NOMO-1 treated with DMSO at 0.1 percent for 48 hours (cell line): ENCODE results near the gene RAB11A.
A peak's percentile ranks its signal among the peaks of the same experiment; 100 is the strongest.
"Not testable (repeated sequence)": the region's sequence is repeated elsewhere in the genome, so short reads cannot be mapped to it uniquely, and the experiment has no call there.

Experiments
- DNase-seq: peaks from one replicate; lab custom pipeline; 2025; ENCODE audit not compliant: unreplicated experiment; lab: John Stamatoyannopoulos, UW

RAB11A gene

DNA sequence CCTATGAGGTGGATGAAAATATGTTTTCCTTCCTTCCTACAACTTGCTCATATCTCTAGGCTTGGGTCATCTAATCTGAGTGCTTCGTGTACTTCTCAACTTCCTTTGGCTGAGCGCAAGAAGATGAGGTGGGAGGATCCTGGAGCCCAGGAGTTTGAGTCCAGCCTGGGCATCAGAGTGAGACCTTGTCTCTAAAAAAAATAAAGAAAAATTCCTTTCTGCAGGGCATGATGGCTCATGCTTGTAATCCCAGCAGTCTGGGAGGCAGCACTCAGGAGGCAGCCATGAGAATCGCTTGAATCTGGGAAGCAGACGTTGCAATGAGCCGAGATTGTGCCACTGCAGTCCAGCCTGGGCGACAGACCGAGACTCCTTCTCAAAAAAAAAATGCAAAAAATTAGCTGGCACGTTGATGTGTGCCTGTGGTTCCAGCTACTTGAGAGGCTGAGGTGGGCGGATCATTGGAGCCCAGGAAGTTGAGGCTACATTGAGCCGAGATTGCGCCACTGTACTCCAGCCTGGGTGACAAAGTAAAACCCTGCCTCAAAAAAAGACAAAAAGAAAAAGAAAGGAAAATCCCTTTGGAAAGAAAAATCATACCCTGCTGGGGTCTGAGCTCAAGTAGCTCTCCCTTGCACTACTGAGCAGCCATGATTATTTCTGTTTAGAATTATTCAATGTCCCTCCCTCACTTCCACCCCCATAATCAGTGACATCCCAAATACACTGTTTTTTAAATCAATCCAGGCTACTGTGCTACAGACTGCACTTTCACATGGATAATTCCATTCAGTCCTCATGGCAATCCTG lies 28.0 kb upstream of the RAB11A start:
- no peak for DNase-seq

DNA sequence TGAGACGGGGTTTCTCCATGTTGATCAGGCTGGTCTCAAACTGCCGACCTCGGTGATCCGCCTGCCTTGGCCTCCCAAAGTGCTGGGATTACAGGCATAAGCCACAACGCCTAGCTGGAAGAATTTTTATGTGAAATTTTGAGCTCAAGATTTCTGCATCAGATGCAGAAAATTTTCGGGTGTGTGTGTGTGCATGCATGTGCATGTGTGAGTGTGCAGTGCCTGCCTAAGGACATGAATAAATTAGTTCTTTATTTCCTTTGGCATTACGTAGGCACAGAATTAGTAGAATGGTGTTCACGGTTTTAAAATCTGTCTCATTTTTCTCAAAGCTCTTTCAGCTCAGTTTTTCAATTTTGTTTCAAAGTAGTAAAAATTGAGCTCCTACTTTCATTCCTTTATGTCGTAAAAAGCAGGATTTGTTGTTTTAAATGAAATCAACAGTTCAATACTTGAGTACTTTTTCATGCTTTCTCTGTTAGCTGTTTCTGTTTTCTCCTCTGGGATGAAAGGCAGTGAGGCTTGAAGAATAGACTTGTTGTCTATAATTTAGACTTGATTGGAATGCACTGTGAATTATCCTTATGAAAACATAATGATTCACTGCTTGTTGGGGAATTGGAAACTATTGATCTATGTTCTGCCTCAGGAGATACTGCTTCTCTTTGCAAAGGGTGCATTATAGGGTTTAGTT lies 23.3 kb upstream of the RAB11A start:
- no peak for DNase-seq

DNA sequence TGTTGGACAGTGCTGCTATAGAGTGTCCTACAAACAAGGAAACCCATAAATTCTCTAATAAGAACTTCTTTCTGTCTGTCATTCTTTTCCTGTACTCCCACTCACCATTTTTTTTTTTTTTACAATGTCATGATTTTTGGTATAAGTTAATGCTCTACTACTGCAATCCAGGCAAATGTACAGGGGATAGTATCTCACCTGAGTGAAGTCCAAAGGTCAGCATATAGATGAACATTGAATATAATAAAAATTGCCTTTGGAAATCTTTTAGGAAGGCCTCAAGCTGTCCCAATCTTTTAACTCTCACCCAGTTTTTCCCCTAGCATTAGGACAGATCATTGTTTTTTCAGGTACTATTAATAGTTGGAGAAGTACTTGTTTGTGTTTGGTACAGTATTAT lies 21.3 kb upstream of the RAB11A start:
- DNase-seq = no peak

DNA sequence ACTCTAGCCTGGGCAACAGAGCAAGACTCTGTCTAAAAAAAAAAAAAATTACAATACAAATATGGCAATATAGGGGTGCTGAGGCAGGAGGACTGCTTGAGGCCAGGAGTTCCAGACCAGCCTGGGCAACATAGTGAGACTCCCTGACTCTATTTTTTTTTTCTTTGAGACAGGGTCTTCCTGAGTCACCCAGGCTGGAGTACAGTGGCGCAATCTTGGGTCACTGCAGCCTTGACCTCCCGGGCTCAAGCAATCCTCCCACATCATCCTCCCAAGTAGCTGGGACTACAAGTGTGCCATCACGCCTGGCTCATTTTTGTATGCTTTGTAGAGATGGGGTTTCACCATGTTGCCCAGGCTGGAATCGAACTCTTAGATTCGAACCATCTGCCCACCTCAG lies 17.3 kb upstream of the RAB11A start:
- DNase-seq = no peak

DNA sequence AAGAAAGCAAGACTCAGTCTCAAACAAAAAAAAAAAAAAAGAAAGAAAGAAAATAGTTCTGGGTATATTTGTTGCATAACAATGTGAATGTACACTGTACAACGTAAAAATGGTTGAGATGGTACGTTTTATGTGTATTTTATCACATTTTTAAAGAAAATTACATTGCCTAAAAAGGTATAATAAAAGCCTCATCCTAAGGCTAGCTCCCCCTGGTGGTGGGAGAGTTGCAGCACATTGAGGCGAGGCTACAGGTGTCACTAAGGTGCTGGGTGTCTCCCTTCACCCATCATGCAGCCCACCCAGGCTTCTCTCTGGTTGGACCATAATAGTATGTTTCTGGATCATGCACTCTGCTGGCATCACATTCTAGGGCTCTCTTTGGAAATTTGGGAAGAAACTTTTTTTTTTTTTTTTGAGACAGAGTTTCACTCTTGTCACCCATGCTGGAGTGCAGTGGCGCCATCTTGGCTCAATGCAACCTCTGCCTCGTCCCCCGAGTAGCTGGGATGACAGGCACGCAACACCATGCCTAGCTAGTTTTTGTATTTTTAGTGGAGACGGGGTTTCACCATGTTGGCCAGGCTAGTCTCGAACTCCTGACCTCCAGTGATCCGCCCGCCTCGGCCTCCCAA lies 12.4 kb upstream of the RAB11A start:
- peak; percentile 27 for DNase-seq

DNA sequence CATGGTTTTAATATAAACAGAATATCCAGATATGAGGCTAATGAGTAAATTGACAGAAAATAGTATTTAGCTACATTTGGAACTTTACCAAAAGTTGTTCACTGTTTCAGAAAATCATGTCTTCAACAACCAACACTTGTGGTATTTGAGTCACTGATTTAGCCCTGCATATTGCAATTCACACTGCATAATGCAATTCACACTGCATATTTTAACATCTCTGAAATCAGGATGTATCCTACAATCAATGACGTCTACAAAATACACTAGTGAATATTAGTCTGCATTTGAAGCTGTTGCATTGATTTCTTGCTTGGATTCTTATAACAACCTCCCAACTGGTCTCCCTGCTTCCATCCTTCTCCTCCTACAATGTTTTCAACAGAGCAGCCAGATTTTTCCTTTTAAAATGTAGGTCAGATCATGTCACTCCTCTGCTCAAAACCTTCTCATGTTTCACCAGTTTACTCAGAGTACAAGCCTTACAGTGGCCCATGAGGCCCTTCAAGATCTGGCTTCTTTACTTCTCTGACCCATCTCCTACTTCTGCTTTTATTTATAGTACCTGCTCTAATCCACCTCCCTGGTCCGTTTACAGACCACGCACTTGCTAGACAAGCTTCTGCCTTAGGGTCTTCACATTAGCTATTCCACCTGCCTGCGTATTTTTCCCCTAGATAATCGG lies 11.4 kb upstream of the RAB11A start:
- no peak for DNase-seq

DNA sequence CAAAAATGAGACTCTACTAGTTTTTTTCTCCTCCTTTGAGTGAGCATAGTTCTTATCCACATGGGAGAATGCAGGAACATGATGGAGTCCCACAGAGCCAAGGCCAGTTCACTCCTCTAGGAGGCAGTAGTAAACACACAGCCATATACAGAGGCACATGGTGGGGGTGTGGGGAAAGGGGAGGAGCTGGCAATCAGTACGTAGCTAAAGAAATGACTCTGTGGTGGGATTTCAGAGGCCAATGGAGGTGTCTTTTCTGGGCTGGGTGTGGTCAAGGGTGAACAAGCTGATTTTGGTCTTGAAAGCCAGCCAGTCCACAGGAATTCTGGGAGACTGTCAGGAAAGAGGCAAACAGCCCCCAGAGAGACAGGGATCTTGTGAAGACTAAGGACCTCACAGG lies 6.6 kb upstream of the RAB11A start:
- DNase-seq = peak; percentile 73

DNA sequence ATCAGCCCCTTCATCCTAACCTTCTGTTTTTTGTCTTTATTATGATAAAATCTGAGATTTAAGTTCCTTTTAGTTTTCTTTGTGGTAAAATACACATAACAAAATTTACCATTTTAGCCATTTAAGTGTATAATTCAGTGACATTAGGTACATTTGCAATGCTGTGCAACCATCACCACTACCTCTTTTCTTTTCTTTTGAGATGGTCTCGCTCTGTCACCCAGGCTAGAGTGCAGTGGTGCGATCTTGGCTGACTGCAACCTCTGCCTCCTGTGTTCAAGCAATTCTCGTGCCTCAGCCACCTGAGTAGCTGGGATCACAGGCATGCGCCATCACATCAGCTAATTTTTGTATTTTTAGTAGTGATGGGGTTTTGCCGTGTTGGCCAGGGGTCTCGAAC lies 6.2 kb upstream of the RAB11A start:
- no peak for DNase-seq

DNA sequence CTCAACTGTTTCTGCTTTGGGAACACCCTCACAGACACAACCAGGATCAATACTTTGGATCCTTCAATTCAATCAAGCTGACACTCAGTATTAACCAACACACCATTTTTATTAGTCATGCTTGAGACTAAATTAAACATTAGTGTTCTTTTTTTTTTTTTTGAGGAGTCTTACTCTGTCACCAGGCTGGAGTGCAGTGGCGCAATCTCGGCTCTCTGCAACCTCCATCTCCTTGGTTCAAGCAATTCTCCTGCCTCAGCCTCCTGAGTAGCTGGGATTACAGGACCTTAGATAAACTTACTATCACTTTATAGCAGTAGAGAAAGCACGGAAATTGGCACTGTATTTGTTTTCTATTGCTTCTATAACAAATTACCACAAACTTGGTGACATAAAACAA lies 2.0 kb upstream of the RAB11A start:
- no peak for DNase-seq

DNA sequence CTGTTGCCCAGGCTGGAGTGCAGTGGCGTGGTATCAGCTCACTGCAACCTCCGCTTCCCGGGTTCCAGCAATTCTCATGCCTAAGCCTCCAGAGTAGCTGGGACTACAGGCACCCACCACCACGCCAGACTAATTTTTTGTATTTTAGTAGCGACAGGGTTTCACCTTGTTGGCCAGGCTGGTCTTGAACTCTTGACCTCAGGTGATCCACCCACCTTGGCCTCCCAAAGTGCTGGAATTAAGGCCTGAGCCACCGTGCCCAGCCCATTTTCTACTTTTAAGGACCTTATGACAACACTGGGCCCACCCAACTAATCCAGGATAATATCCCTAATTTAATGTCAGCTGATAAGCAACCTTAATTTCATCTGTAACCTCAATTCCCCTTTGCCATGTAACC lies 1.4 kb upstream of the RAB11A start:
- DNase-seq = not testable (repeated sequence)

DNA sequence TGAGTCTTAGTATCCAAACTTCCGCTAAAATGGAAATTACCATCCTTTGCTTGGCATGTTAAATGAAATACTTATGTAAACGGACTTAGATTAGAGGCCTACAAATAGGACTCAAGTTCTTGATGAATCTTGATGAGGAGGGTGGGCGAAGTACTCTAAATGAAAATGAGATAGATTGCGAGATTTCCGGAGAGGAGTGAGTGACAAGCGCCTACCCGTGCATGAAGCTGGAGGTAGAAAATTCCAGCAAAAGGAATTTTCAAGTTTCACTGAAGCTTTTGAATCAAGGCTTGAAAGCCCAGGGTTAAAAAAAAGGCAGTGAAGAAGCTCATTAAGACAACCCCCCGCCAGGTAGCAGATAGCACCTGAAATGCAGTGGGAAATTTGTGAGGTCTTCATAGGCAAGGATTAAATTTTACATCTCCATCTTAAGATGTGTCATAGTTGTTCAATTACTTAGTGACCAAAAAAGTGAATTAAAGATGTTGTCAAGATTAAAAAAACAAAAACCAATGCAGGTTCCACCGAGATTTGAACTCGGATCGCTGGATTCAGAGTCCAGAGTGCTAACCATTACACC lies 655 bp upstream of the RAB11A start:
- DNase-seq = no peak

DNA sequence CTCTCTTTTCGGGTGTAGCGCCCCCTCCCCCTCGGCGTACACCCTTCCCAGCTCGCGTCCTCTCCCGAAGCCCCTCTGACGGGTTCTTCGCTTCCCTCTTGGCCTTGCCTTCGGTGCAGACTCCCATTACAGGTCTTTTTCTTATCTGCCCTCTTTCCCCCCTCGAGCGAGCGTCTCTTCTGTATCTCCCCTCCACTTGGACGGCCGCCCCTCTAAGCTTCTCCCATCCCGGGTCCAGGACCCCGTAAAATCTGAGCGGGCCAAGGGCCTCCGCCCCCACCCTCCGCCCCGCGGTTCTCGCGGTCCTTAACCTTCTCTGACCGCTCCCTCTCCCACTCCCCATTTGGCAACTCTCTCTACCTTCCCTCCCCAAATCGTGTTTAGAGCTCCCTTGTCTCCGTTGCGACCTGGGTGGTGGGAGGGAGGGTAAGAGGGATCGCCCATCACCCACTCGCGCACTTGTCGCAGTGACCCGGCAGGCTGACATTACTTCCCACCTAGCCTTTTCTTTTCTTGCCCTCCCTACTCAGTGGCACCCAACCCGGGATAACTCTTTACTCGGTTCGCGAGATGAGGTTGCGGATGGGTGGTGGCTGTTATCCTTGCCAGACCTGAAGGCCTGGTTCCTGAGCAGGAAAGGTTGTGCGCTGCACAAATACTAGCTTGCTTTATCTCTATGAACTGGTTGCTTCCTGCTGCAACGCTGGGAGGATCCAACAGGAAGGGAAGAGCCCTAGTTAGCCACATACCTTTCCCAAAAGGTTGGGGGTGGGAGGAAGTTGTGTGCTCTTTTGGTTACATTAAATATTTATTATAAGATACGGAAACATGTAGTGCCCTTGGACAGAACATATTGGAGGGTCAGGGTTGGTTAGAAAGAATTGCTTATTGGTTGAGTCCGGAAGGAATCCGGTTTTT lies 922 bp downstream of the RAB11A start:
- DNase-seq = no peak

DNA sequence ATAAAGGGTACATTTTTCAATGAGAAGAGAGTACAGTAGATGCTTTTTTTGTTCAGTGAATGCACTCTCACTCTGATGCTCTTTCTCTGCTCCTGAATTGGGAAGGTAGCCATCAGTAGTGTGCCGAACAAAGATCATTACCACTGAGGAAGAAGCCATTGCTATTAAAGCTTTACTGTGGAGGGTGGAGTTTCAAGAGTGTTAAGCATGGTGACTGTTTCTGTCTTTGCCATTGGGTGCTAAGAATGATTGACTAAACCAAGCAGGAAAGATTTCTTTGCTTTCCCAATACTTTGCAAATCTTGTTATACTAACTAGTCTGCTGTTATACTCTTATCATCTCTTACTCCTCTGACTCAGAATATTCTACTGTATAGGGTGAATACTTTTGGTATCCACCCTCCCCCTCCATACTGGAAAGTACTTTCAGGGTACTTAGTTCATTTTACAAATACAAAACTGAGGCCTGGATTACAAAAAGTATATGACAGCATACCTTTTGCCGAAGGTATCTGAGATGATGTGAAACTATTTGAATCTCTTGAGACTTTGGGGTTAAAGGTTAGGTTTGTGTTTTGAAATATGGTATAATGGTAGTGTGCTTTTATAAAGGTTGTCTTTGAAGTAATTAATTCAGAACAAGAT lies 1.7 kb downstream of the RAB11A start:
- peak; percentile 65 for DNase-seq

DNA sequence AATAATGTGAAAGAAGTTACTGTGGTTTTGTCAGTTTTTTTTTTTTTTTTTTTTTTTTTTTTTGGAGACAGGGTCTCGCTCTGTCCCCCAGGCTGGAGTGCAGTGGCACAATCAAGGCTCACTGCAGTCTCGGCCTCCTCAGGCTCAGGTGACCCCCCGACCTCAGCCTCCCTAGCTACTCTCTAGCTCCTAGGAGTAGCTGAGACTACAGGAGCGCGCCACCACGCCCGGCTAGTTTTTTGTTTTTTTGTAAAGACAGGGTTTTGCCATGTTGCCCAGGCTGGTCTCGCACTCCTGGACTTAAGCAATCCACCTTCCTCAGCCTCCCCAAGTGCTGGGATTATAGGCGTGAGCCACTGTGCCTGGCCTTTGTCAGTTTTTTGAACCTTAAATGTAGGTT lies 2.6 kb downstream of the RAB11A start:
- DNase-seq = not testable (repeated sequence)

DNA sequence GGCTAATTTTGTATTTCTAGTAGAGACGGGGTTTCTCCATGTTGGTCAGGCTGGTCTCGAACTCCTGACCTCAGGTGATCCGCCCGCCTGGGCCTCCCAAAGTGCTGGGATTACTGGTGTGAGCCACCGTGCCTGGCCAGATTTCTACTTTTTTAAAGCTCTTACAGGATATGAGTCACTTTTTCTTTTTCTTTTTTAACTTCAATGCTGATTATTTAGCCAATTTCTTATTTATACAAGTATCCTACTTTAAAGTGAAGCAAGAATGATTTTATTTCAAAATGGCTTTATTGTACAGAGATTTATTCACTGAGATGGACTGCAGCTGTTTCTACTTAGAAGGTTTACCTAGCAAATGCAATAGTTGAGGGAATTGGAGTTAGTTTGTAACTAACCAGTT lies 3.3 kb downstream of the RAB11A start:
- DNase-seq = not testable (repeated sequence)

DNA sequence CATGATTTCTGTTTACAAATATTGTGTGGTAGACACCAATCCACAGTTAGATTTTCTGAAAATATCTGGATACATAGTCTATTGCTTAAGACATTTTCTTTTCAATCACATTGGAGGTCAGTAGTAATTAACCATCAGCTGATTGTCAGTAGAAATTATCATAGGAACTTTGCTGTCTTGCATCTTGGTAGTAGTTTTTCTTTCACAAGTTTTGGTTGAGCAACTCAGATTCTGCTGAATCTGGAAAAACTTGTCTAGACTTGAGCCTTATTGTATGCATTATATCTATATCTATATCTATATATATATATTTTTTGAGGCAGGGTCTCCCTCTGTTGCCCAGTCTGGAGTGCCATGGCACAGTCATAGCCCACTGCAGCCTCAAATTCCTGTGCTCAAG lies 4.0 kb downstream of the RAB11A start:
- no peak for DNase-seq

DNA sequence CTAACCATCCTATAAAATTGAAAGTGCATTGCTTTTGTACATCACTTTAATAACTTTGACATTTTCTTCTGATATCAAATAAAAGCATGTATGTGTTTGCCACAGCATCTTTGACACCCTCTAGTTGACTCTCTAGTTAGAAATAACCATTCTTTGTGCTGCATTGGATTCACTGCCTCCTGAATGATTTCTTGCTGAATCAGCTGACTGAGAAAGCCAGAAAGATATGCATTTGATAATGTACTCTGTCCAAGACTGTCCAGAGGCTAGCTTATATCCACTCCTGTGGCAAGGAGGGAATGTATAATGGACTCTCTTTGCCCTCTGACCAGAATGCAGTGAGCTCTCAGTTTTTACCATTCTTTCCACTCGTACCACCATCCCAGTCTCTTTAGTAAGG lies 6.2 kb downstream of the RAB11A start:
- no peak for DNase-seq

DNA sequence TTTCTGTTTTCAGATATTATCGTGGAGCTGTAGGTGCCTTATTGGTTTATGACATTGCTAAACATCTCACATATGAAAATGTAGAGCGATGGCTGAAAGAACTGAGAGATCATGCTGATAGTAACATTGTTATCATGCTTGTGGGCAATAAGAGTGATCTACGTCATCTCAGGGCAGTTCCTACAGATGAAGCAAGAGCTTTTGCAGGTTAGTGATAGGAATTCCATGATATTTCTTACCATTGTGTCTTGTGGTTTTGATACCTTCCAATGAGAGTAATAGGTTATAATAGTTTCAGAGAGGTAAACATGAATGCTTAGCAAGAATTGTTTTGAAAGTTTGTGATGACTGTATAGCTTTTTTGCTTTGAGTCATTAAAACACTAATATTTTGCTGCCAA lies 8.5 kb downstream of the RAB11A start:
- DNase-seq = no peak

DNA sequence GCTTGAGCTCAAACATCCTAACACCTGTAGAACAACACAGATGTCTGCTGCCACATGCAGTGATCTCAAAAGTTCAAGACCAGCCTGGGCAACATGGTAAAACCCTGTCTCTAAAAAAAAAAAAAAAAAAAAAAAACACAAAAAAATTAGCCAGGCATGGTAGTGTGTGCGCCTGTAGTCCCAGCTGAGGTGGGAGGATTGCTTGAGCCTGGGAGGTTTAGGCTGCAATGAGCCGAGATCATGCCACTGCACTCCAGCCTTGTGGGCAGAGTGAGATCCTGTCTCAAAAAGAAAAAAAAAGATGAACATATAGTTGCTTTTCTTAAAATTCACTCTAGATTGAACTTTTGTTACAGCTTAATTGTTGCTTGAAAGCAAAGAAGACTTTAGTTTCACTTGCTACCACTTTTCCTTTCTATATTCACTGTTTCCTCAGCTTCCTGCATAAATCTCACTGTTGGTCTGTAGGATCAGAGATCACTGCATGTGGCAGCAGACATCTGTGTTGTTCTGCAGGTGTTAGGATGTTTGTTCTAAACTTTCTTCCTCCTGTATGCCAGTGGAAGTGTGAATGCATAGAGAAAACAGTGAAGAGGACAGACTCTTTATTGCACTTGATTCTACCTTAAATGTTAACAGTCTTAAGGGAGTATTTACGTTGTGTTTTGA lies 12.6 kb downstream of the RAB11A start:
- DNase-seq = no peak
